HepG2 (cell line): ENCODE measurements around the gene TRAP1. TPM values are rescaled to one million over a fixed set of nuclear protein-coding genes. Genes with fewer than 3 reads are reported as not detected.

ENCODE experiments used
- ARID5B ChIP-seq: IDR thresholded peaks from 2 replicates; pipeline ENCODE4 v1.4.0; 2020; ENCODE audit warnings: mild to moderate bottlenecking, missing genetic modification reagents
- CREB1 ChIP-seq, 2 experiments: fragments of 450-650 bp in 1 of 2; IDR thresholded peaks; 2 replicates each; pipeline ENCODE4 v1.6.1; 2016 to 2017; ENCODE audit warnings: control low read depth in 1 of 2, mild to moderate bottlenecking in 1 of 2, missing compliant biosample characterization in 1 of 2, missing genetic modification characterization in 1 of 2
- DMAP1 ChIP-seq: IDR thresholded peaks from 2 replicates; pipeline ENCODE4 v1.6.1; 2016
- GABPA ChIP-seq, 2 experiments: IDR thresholded peaks; 2 replicates each; pipeline ENCODE4 v1.6.1; 2011 to 2016; ENCODE audit warnings: low read depth in 2 of 2, low read length in 1 of 2, missing biosample characterization in 1 of 2, missing genetic modification characterization in 1 of 2
- GFI1 ChIP-seq: sonication (generic); formaldehyde crosslinking; IDR thresholded peaks from 2 replicates; pipeline ENCODE4 v1.5.0; 2020; ENCODE audit warnings: missing genetic modification reagents, mild to moderate bottlenecking, borderline replicate concordance
- HMGXB4 ChIP-seq, 2 experiments: sonication (generic) in 1 of 2; formaldehyde crosslinking in 1 of 2; IDR thresholded peaks; 2 replicates each; pipeline versions ENCODE4 v1.4.0 to v1.6.1; 2018 to 2020; ENCODE audit warnings: missing genetic modification reagents in 2 of 2, borderline replicate concordance in 1 of 2, low read depth in 1 of 2, mild to moderate bottlenecking in 1 of 2, missing biosample characterization in 1 of 2
- HNF4A ChIP-seq: sonication (generic); formaldehyde crosslinking; IDR thresholded peaks from 2 replicates; pipeline ENCODE4 v1.4.0; 2020; ENCODE audit warnings: missing genetic modification reagents
- HNF4G ChIP-seq, 2 experiments: sonication (generic) in 1 of 2; formaldehyde crosslinking in 1 of 2; IDR thresholded peaks; 2 replicates each; pipeline versions ENCODE4 v1.4.0 to v1.6.1; 2011 to 2020; ENCODE audit warnings: borderline replicate concordance in 2 of 2, low read depth in 2 of 2, mild to moderate bottlenecking in 2 of 2, low read length in 1 of 2, missing genetic modification reagents in 1 of 2, moderate library complexity in 1 of 2
- NCOA2 ChIP-seq: sonication (generic); formaldehyde crosslinking; IDR thresholded peaks from 2 replicates; pipeline ENCODE4 v1.8.0; 2022; ENCODE audit warnings: inconsistent platforms
- NR2F6 ChIP-seq, 2 experiments: IDR thresholded peaks; 2 replicates each; pipeline ENCODE4 v1.6.1; 2016; ENCODE audit warnings: antibody characterized with exemption in 1 of 2, mild to moderate bottlenecking in 1 of 2
- PAX8 ChIP-seq: sonication (generic); formaldehyde crosslinking; IDR thresholded peaks from 2 replicates; pipeline ENCODE4 v1.8.0; 2022; ENCODE audit warnings: mild to moderate bottlenecking, missing genetic modification reagents, borderline replicate concordance
- PHF20 ChIP-seq: sonication (generic); formaldehyde crosslinking; IDR thresholded peaks from 2 replicates; pipeline ENCODE4 v1.5.0; 2020; ENCODE audit warnings: mild to moderate bottlenecking, missing genetic modification reagents
- PHF21A ChIP-seq: sonication (generic); formaldehyde crosslinking; IDR thresholded peaks from 2 replicates; pipeline ENCODE4 v1.5.0; 2020; ENCODE audit warnings: mild to moderate bottlenecking, missing genetic modification reagents
- PPARG ChIP-seq: conservative IDR thresholded peaks from 2 replicates; pipeline ENCODE4 v1.6.1; 2016; ENCODE audit warnings: missing biosample characterization, missing genetic modification reagents
- SATB2 ChIP-seq: sonication (generic); formaldehyde crosslinking; IDR thresholded peaks from 2 replicates; pipeline ENCODE4 v1.5.0; 2020; ENCODE audit warnings: missing genetic modification reagents
- TBX2 ChIP-seq: sonication (generic); formaldehyde crosslinking; IDR thresholded peaks from 2 replicates; pipeline ENCODE4 v1.5.0; 2020; ENCODE audit warnings: missing genetic modification reagents, mild to moderate bottlenecking, borderline replicate concordance
- ZC3H4 ChIP-seq: sonication (generic); formaldehyde crosslinking; IDR thresholded peaks from 2 replicates; pipeline ENCODE4 v1.4.0; 2020; ENCODE audit warnings: missing genetic modification reagents, borderline replicate concordance
- ZKSCAN1 ChIP-seq: fragments of 150-350 bp; IDR thresholded peaks from 2 replicates; pipeline ENCODE4 v1.6.1; 2014; ENCODE audit warnings: low read length
- ZNF101 ChIP-seq: sonication (generic); formaldehyde crosslinking; IDR thresholded peaks from 2 replicates; pipeline ENCODE4 v1.4.0; 2020; ENCODE audit warnings: mild to moderate bottlenecking, low read depth, missing genetic modification reagents, borderline replicate concordance
- ZNF205 ChIP-seq: IDR thresholded peaks from 2 replicates; pipeline ENCODE4 v1.6.1; 2018; ENCODE audit warnings: missing biosample characterization, missing genetic modification reagents
- ZNF331 ChIP-seq: sonication (generic); formaldehyde crosslinking; IDR thresholded peaks from 2 replicates; pipeline ENCODE4 v1.4.0; 2020; ENCODE audit warnings: missing genetic modification reagents
- ZNF430 ChIP-seq: sonication (generic); formaldehyde crosslinking; IDR thresholded peaks from 2 replicates; pipeline ENCODE4 v1.9.0; 2021; ENCODE audit warnings: mild to moderate bottlenecking, missing genetic modification reagents
- ZNF781 ChIP-seq: sonication (generic); formaldehyde crosslinking; IDR thresholded peaks from 2 replicates; pipeline ENCODE4 v1.5.1; 2020; ENCODE audit warnings: borderline replicate concordance, mild to moderate bottlenecking, missing genetic modification reagents; ENCODE audit errors: not compliant biosample characterization
- ZNF792 ChIP-seq: IDR thresholded peaks from 2 replicates; pipeline ENCODE4 v1.6.1; 2016
- polyA plus RNA-seq, 8 experiments: library from polyadenylated mRNA; depleted of rRNA in 3 of 8; stranded (reverse) in 7 of 8; unstranded in 1 of 8; fragments of >200 nt; fragmentation: Illumina TruSeq in 4 of 8; extraction: Trizol in 4 of 8; gene quantifications; 2 replicates each; pipeline versions ENCODE4 v1.2.1 to v1.2.3, GENCODE V29; 2011 to 2016; ENCODE audit warnings: low read depth in 4 of 8, missing spikeins in 1 of 8, mixed read lengths in 1 of 8; ENCODE audit not compliant: insufficient read depth in 1 of 8
- total RNA-seq, 5 experiments: library from RNA; depleted of rRNA; stranded (reverse); fragments of >200 nt; fragmentation: Illumina TruSeq; extraction: Trizol; gene quantifications; 2 replicates each; pipeline ENCODE4 v1.2.3, GENCODE V29; 2016; ENCODE audit warnings: low read depth in 1 of 5

TRAP1 gene
- total and polyA plus RNA-seq, 2 of the 13 experiments (the other 11 are each of a cell fraction or from before 2014, with no cell fraction given): 127 to 240 TPM

GRCh38 chr16:3609895-3610697 lies 107.2 kb downstream of the TRAP1 start (continued):
- peak in 1 of 2 experiments; percentile 18; a peak in 1 of 4 replicates for TF ChIP-seq HMGXB4 (CRISPR knock-in tag; IDR thresholded peaks at IDR 0.05; ENCODE audit: borderline replicate concordance in 1 of 2, low read depth in 1 of 2)
- TF ChIP-seq ZNF792 (CRISPR knock-in tag): no peak
- TF ChIP-seq HNF4G (IDR thresholded peaks at IDR 0.05; ENCODE audit: borderline replicate concordance, low read depth, low read length): peak; percentile 44; the same call in 1 of the 2 replicates
- TF ChIP-seq HNF4G (CRISPR knock-in tag; IDR thresholded peaks at IDR 0.05; ENCODE audit: borderline replicate concordance, low read depth): no peak
- 0 out of 2 replicates have a peak, but pooled peaks have one; percentile 29 for TF ChIP-seq TBX2 (CRISPR knock-in tag)
- peak; percentile 28; the same call in 1 of the 2 replicates for TF ChIP-seq GFI1
- no peak for TF ChIP-seq ZKSCAN1
- peak; percentile 26 for TF ChIP-seq ZNF331 (CRISPR knock-in tag)
- TF ChIP-seq ZNF781 (CRISPR knock-in tag): peak; percentile 30
- no peak for TF ChIP-seq GABPA (IDR thresholded peaks at IDR 0.05; ENCODE audit: low read depth, low read length)
- peak; percentile 29; the same call in 1 of the 2 replicates for TF ChIP-seq GABPA (CRISPR knock-in tag; IDR thresholded peaks at IDR 0.05; ENCODE audit: low read depth)
- TF ChIP-seq NR2F6 (IDR thresholded peaks at IDR 0.05): peak; percentile 19; the same call in 1 of the 2 replicates
- TF ChIP-seq NR2F6 (CRISPR knock-in tag; IDR thresholded peaks at IDR 0.05): peak; percentile 39; the same call in 1 of the 2 replicates
- TF ChIP-seq PPARG: 0 out of 2 replicates have a peak, but pooled peaks have one; percentile 15
- no peak for TF ChIP-seq CREB1 (IDR thresholded peaks at IDR 0.05)
- peak; percentile 41; the same call in 1 of the 2 replicates for TF ChIP-seq CREB1 (CRISPR knock-in tag; IDR thresholded peaks at IDR 0.05)
- peak; percentile 56 for TF ChIP-seq ARID5B (CRISPR knock-in tag)
- no peak for TF ChIP-seq ZNF430
- TF ChIP-seq SATB2: no peak
- TF ChIP-seq ZNF101 (CRISPR knock-in tag): no peak
- TF ChIP-seq PAX8 (CRISPR knock-in tag): no peak
- TF ChIP-seq HNF4A (CRISPR knock-in tag): peak; percentile 74
- TF ChIP-seq ZC3H4 (CRISPR knock-in tag): no peak
- peak; percentile 61; the same call in 1 of the 2 replicates for TF ChIP-seq DMAP1 (CRISPR knock-in tag)
- no peak for TF ChIP-seq ZNF205
- TF ChIP-seq PHF21A (CRISPR knock-in tag): peak; percentile 58; the same call in 1 of the 2 replicates
- peak; percentile 32; the same call in 1 of the 2 replicates for TF ChIP-seq NCOA2 (CRISPR knock-in tag)
- 0 out of 2 replicates have a peak, but pooled peaks have one; percentile 35 for TF ChIP-seq PHF20 (CRISPR knock-in tag)
